Panc1 (cell line): ENCODE results near the gene CDK14. TPM values are rescaled to one million over a fixed set of nuclear protein-coding genes. Genes with fewer than 3 reads are reported as not detected.

Source experiments
- ATAC-seq: fragments of 200-7000 bp; cut with Tn5 transposase; 2 replicates; pipeline ENCODE4 v1.9.1; 2020; ENCODE audit warnings: mild to moderate bottlenecking, moderate library complexity
- BruUV-seq: library from RNA; stranded (reverse); fragments of 400-500 nt; replicated peaks from 2 replicates; lab custom pipeline; 2021; lab: Mats Ljungman, UMichigan
- CTCF ChIA-PET: fragments of 300-600 bp; sonication (Branson Sonifier 250); formaldehyde crosslinking; loops from one replicate; lab custom pipeline; 2022; ENCODE audit warnings: antibody characterized with exemption; lab: Charles Lee
- POLR2A ChIA-PET: fragments of 300-600 bp; sonication (Branson Sonifier 250); formaldehyde crosslinking; loops from one replicate; lab custom pipeline; 2022; ENCODE audit warnings: antibody characterized with exemption; lab: Charles Lee
- DNase-seq: peaks from one replicate; pipeline ENCODE4 v3.0.0-alpha.2; 2010; ENCODE audit warnings: low read depth, low spot score
- H3K27ac ChIP-seq: 2 replicates; pipeline ENCODE4 v1.5.1; 2011; ENCODE audit warnings: mild to moderate bottlenecking, low read length, inconsistent platforms
- H3K27me3 ChIP-seq: fragments of 200-500 bp; sonication (Bioruptor generic); 2 replicates; pipeline ENCODE4 v1.6.0; 2014; ENCODE audit warnings: low read length, inconsistent platforms; ENCODE audit not compliant: control insufficient read depth, insufficient read depth
- H3K36me3 ChIP-seq: fragments of 200-500 bp; sonication (Bioruptor generic); 2 replicates; pipeline ENCODE4 v1.5.1; 2014; ENCODE audit warnings: inconsistent platforms, mild to moderate bottlenecking, low read length, moderate library complexity; ENCODE audit not compliant: control insufficient read depth, insufficient read depth
- H3K4me1 ChIP-seq: 2 replicates; pipeline ENCODE4 v1.5.1; 2011; ENCODE audit warnings: inconsistent platforms, mild to moderate bottlenecking, low read length, moderate library complexity; ENCODE audit not compliant: control insufficient read depth, insufficient read depth
- H3K4me3 ChIP-seq, 2 experiments: 2 replicates each; pipeline ENCODE4 v1.5.1; 2011 to 2012; ENCODE audit warnings: low read depth in 2 of 2, low read length in 2 of 2, mild to moderate bottlenecking in 2 of 2, inconsistent platforms in 1 of 2, moderate library complexity in 1 of 2
- H3K9me3 ChIP-seq: fragments of 200-500 bp; sonication (Bioruptor generic); 2 replicates; pipeline ENCODE4 v1.5.1; 2014; ENCODE audit warnings: low read depth, mild to moderate bottlenecking, inconsistent platforms, low read length, moderate library complexity; ENCODE audit not compliant: control insufficient read depth, insufficient read depth
- CTCF ChIP-seq: fragments of 450-650 bp; IDR thresholded peaks from 2 replicates; pipeline ENCODE4 v1.5.1; 2017; ENCODE audit warnings: mild to moderate bottlenecking
- POLR2AphosphoS5 ChIP-seq: IDR thresholded peaks from 2 replicates; pipeline ENCODE4 v1.6.1; 2012; ENCODE audit warnings: mild to moderate bottlenecking, low read depth, low read length, moderate library complexity
- SIN3A ChIP-seq: IDR thresholded peaks from 2 replicates; pipeline ENCODE4 v1.6.1; 2012; ENCODE audit warnings: low read depth, mild to moderate bottlenecking, low read length, moderate library complexity, borderline replicate concordance; ENCODE audit not compliant: insufficient read depth
- TCF7L2 ChIP-seq: IDR thresholded peaks from 2 replicates; pipeline ENCODE4 v1.6.1; 2011; ENCODE audit warnings: mild to moderate bottlenecking, low read depth, low read length, inconsistent platforms
- in situ Hi-C: cut with HindIII; loops from 2 replicates; pipeline ENCODE4 v1.10.0; 2016; ENCODE audit warnings: low sequenced_read_pairs, low pct_unique_long_range_greater_than_20kb
- intact Hi-C: fragments of 100-400 bp; cut with micrococcal nuclease; formaldehyde crosslinking; loops from one replicate; pipeline ENCODE4 v1.10.0; 2022; ENCODE audit not compliant: unreplicated experiment
- total RNA-seq: library from RNA; stranded (reverse); gene quantifications from one replicate; pipeline ENCODE4 v1.2.1, GENCODE V29; 2021; ENCODE audit not compliant: unreplicated experiment
- TF ChIP-seq, protein P1 (sequence below), 2 experiments: IDR thresholded peaks; 2 replicates each; pipeline ENCODE4 v1.6.1; 2011 to 2012; ENCODE audit warnings: low read depth in 2 of 2, control low read depth in 1 of 2, low read length in 1 of 2, mild to moderate bottlenecking in 1 of 2, moderate library complexity in 1 of 2; ENCODE audit not compliant: insufficient read depth in 1 of 2

The CDK14 gene
- total RNA-seq, 1 experiment from 2014 or later = 3.0 TPM

DNA sequence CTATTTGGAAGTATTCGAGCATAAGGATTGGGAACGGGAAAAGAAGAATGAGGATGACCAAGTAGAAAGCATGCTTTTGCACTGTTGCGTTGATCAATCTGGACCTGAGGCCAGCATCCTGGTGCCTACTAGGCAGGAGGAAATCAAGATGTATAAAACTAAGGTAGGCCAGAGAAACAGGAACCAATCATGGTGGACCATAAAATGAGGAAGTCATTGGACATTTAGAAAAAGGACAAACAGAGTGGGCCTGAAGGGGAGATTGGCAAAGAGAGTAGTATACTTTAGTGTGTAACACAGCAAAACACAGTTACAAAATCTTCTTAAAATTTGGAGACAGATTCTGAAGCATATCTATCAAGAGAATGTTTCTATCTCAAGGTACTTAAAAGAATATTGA lies 497.1 kb downstream of the CDK14 start:
- Histone ChIP-seq H3K4me1 (no peaks in the 10 kb centered on the region), H3K9me3 (no peaks in the 10 kb centered on the region), H3K36me3 (no peaks in the 10 kb centered on the region), H3K27ac (no peak overlapping the region), H3K27me3 (no peaks in the 10 kb centered on the region; the same call in 1 of the 2 replicates), H3K4me3 (no peak overlapping the region)
- intact Hi-C loops (no loop called here), in situ Hi-C loops (no loop called here)
- ChIA-PET POLR2A (no interaction called here), CTCF (no interaction called here)
- no TSS peak for BruUV-seq
- no peak for DNase-seq
- no peak for TF ChIP-seq POLR2AphosphoS5
- TF ChIP-seq TCF7L2 = no peak
- TF ChIP-seq, protein P1, sequence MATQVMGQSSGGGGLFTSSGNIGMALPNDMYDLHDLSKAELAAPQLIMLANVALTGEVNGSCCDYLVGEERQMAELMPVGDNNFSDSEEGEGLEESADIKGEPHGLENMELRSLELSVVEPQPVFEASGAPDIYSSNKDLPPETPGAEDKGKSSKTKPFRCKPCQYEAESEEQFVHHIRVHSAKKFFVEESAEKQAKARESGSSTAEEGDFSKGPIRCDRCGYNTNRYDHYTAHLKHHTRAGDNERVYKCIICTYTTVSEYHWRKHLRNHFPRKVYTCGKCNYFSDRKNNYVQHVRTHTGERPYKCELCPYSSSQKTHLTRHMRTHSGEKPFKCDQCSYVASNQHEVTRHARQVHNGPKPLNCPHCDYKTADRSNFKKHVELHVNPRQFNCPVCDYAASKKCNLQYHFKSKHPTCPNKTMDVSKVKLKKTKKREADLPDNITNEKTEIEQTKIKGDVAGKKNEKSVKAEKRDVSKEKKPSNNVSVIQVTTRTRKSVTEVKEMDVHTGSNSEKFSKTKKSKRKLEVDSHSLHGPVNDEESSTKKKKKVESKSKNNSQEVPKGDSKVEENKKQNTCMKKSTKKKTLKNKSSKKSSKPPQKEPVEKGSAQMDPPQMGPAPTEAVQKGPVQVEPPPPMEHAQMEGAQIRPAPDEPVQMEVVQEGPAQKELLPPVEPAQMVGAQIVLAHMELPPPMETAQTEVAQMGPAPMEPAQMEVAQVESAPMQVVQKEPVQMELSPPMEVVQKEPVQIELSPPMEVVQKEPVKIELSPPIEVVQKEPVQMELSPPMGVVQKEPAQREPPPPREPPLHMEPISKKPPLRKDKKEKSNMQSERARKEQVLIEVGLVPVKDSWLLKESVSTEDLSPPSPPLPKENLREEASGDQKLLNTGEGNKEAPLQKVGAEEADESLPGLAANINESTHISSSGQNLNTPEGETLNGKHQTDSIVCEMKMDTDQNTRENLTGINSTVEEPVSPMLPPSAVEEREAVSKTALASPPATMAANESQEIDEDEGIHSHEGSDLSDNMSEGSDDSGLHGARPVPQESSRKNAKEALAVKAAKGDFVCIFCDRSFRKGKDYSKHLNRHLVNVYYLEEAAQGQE (IDR thresholded peaks at IDR 0.05; ENCODE audit: insufficient read depth in 1 of 2, low read depth in 2 of 2, low read length in 1 of 2) = no peak
- TF ChIP-seq SIN3A = no peak
- TF ChIP-seq CTCF = no peak
- ATAC-seq = no peak

- POLR2A ChIA-PET = no interaction called here
- Histone ChIP-seq H3K27me3 (no peaks in the 10 kb centered on the region), H3K27ac (no peak overlapping the region), H3K4me3 (no peak overlapping the region), H3K9me3 (no peaks in the 10 kb centered on the region), H3K4me1 (no peaks in the 10 kb centered on the region), H3K36me3 (no peaks in the 10 kb centered on the region)
- no TSS peak for BruUV-seq
- intact Hi-C loops = no loop called here
- DNase-seq (no peak), ATAC-seq (no peak)
- CTCF ChIA-PET = no interaction called here
- in situ Hi-C loops = no loop called here
- TF ChIP-seq TCF7L2 = no peak
- no peak for TF ChIP-seq SIN3A
- TF ChIP-seq POLR2AphosphoS5 = no peak
- TF ChIP-seq, protein P1 (IDR thresholded peaks at IDR 0.05; ENCODE audit: insufficient read depth in 1 of 2, low read depth in 2 of 2, low read length in 1 of 2) = no peak
- TF ChIP-seq CTCF = no peak
These were observed 502.4 kb downstream of the CDK14 start for GRCh38 chr7:91098566-91098965.
